HCT116 (cell line): ENCODE measurements around the gene BMP2K. TPM values are rescaled to one million over a fixed set of nuclear protein-coding genes. Genes with fewer than 3 reads are reported as not detected.

Experiments
- ATAC-seq: fragments of 200-7000 bp; cut with Tn5 transposase; 2 replicates; pipeline ENCODE4 v1.9.1; 2020; ENCODE audit warnings: mild to moderate bottlenecking, moderate library complexity
- BruUV-seq: library from RNA; stranded (reverse); fragments of 400-500 nt; replicated peaks from 2 replicates; lab custom pipeline; 2021; lab: Mats Ljungman, UMichigan
- CTCF ChIA-PET: fragments of 300-600 bp; sonication (Branson Sonifier 250); formaldehyde crosslinking; loops from one replicate; lab custom pipeline; 2021; ENCODE audit warnings: antibody characterized with exemption; lab: Charles Lee
- POLR2A ChIA-PET: fragments of 300-600, 350-600 bp; sonication (Branson Sonifier 250); formaldehyde crosslinking; loops from one replicate; lab custom pipeline; 2021; ENCODE audit warnings: antibody characterized with exemption; lab: Charles Lee
- RAD21 ChIA-PET, 2 experiments: fragments of 300-600 bp; sonication (Branson Sonifier 250); formaldehyde crosslinking; loops; one replicate each; lab custom pipeline; 2023; ENCODE audit warnings: low total read pairs in 2 of 2; ENCODE audit not compliant: uncharacterized antibody in 2 of 2, unreplicated experiment in 2 of 2, low non-redundant PET in 1 of 2; lab: Charles Lee
- DNase-seq: peaks from one replicate; pipeline ENCODE4 v3.0.0-alpha.2; 2010; ENCODE audit warnings: low read depth, low spot score
- H2AFZ ChIP-seq: fragments of 200-600 bp; shearing (Covaris generic), sonication (generic); 2 replicates; pipeline ENCODE4 v1.6.1; 2017; ENCODE audit warnings: low read depth, mixed run types, mixed read lengths, antibody characterized with exemption, low read length; ENCODE audit not compliant: poor library complexity, severe bottlenecking
- H3K27ac ChIP-seq: 2 replicates; pipeline ENCODE4 v1.5.1; 2012; ENCODE audit warnings: low read depth, low read length
- H3K27me3 ChIP-seq: fragments of 200-600 bp; sonication (generic); 2 replicates; pipeline ENCODE4 v1.6.1; 2016; ENCODE audit warnings: mixed run types, low read length, mixed read lengths; ENCODE audit not compliant: insufficient read depth
- H3K36me3 ChIP-seq, 2 experiments: fragments of 200-500 bp in 1 of 2; fragments of 200-600 bp in 1 of 2; sonication (Bioruptor generic) in 1 of 2; sonication (generic) in 1 of 2; 2 replicates each; pipeline versions ENCODE4 v1.5.1 to v1.6.1; 2014 to 2016; ENCODE audit warnings: low read length in 2 of 2, inconsistent platforms in 1 of 2, mixed read lengths in 1 of 2, mixed run types in 1 of 2; ENCODE audit not compliant: insufficient read depth in 2 of 2, control insufficient read depth in 1 of 2
- H3K4me1 ChIP-seq, 2 experiments: fragments of 200-600 bp in 1 of 2; sonication (generic) in 1 of 2; 2 replicates each; pipeline versions ENCODE4 v1.5.1 to v1.6.1; 2012 to 2017; ENCODE audit warnings: low read length in 2 of 2, inconsistent platforms in 1 of 2, mild to moderate bottlenecking in 1 of 2, mixed read lengths in 1 of 2, mixed run types in 1 of 2, moderate library complexity in 1 of 2; ENCODE audit not compliant: insufficient read depth in 2 of 2, control insufficient read depth in 1 of 2
- H3K4me2 ChIP-seq: fragments of 200-600 bp; sonication (generic); 2 replicates; pipeline ENCODE4 v1.6.1; 2017; ENCODE audit warnings: mixed run types, low read length, mixed read lengths
- H3K4me3 ChIP-seq, 2 experiments: fragments of 200-600 bp in 1 of 2; sonication (generic) in 1 of 2; replicated peaks in 1 of 2; 2 replicates each; pipeline ENCODE4 v1.5.1; 2011 to 2016; ENCODE audit warnings: low read length in 2 of 2, control low read depth in 1 of 2, low read depth in 1 of 2, mild to moderate bottlenecking in 1 of 2, mixed read lengths in 1 of 2, mixed run types in 1 of 2
- H3K79me2 ChIP-seq: fragments of 200-600 bp; sonication (generic); 2 replicates; pipeline ENCODE4 v1.6.1; 2017; ENCODE audit warnings: mild to moderate bottlenecking, mixed run types, low read length, moderate library complexity, mixed read lengths; ENCODE audit not compliant: insufficient read depth
- H3K9ac ChIP-seq: fragments of 200-600 bp; sonication (generic); 2 replicates; pipeline ENCODE4 v1.6.1; 2016; ENCODE audit warnings: low read length, mixed read lengths
- H3K9me2 ChIP-seq: fragments of 200-600 bp; sonication (generic), shearing (Covaris generic); 2 replicates; pipeline ENCODE4 v1.6.1; 2017; ENCODE audit warnings: mixed run types, mild to moderate bottlenecking, moderate library complexity; ENCODE audit not compliant: insufficient read depth
- H3K9me3 ChIP-seq, 2 experiments: fragments of 200-500 bp in 1 of 2; fragments of 200-600 bp in 1 of 2; sonication (Bioruptor generic) in 1 of 2; sonication (generic) in 1 of 2; 2 replicates each; pipeline ENCODE4 v1.6.1; 2014 to 2017; ENCODE audit warnings: low read length in 2 of 2, mixed read lengths in 2 of 2, inconsistent platforms in 1 of 2, low read depth in 1 of 2, mild to moderate bottlenecking in 1 of 2, mixed run types in 1 of 2, moderate library complexity in 1 of 2; ENCODE audit not compliant: control insufficient read depth in 1 of 2, insufficient read depth in 1 of 2
- H4K20me1 ChIP-seq: fragments of 200-600 bp; sonication (generic), shearing (Covaris generic); 2 replicates; pipeline ENCODE4 v1.6.1; 2017; ENCODE audit warnings: mixed run types, mild to moderate bottlenecking, moderate library complexity; ENCODE audit not compliant: insufficient read depth
- ATF3 ChIP-seq: IDR thresholded peaks from 2 replicates; pipeline ENCODE4 v1.6.1; 2012
- CEBPB ChIP-seq: IDR thresholded peaks from 2 replicates; pipeline ENCODE4 v1.6.1; 2012; ENCODE audit warnings: low read depth
- CTCF ChIP-seq, 3 experiments: fragments of 200-600 bp in 1 of 3; sonication (generic) in 1 of 3; IDR thresholded peaks in 2 of 3; conservative IDR thresholded peaks in 1 of 3; 2 replicates each; pipeline ENCODE4 v1.5.1; 2012 to 2017; ENCODE audit warnings: low read depth in 2 of 3, low read length in 2 of 3, antibody characterized with exemption in 1 of 3, borderline replicate concordance in 1 of 3, control low read depth in 1 of 3, mild to moderate bottlenecking in 1 of 3, mixed read lengths in 1 of 3, mixed run types in 1 of 3, moderate library complexity in 1 of 3; ENCODE audit not compliant: insufficient read depth in 1 of 3
- EGR1 ChIP-seq: IDR thresholded peaks from 2 replicates; pipeline ENCODE4 v1.6.1; 2012; ENCODE audit warnings: low read depth
- EZH2phosphoT487 ChIP-seq: fragments of 200-600 bp; IDR thresholded peaks from 2 replicates; pipeline ENCODE4 v1.6.1; 2018; ENCODE audit warnings: antibody characterized with exemption, borderline replicate concordance
- FOSL1 ChIP-seq: IDR thresholded peaks from 2 replicates; pipeline ENCODE4 v1.6.1; 2012; ENCODE audit warnings: low read depth
- POLR2A ChIP-seq: IDR thresholded peaks from 2 replicates; pipeline ENCODE4 v1.7.0; 2011; ENCODE audit warnings: borderline replicate concordance; ENCODE audit not compliant: insufficient read depth, insufficient read length; ENCODE audit errors: extremely low read depth
- POLR2AphosphoS5 ChIP-seq: IDR thresholded peaks from 2 replicates; pipeline ENCODE4 v1.6.1; 2011; ENCODE audit warnings: mild to moderate bottlenecking, low read depth, low read length, moderate library complexity
- RAD21 ChIP-seq: IDR thresholded peaks from 2 replicates; pipeline ENCODE4 v1.6.1; 2012; ENCODE audit warnings: low read depth, mild to moderate bottlenecking
- REST ChIP-seq: IDR thresholded peaks from 2 replicates; pipeline ENCODE4 v1.6.1; 2012; ENCODE audit warnings: low read depth
- SIN3A ChIP-seq: IDR thresholded peaks from 2 replicates; pipeline ENCODE4 v1.6.1; 2012; ENCODE audit warnings: low read depth
- SP1 ChIP-seq: IDR thresholded peaks from 2 replicates; pipeline ENCODE4 v1.6.1; 2012; ENCODE audit warnings: low read depth
- SRF ChIP-seq: IDR thresholded peaks from 2 replicates; pipeline ENCODE4 v1.6.1; 2012; ENCODE audit warnings: low read depth
- TCF7L2 ChIP-seq: IDR thresholded peaks from 2 replicates; pipeline ENCODE4 v1.7.0; 2011; ENCODE audit warnings: borderline replicate concordance, inconsistent platforms; ENCODE audit not compliant: insufficient read depth, insufficient read length; ENCODE audit errors: extremely low read depth
- YY1 ChIP-seq: IDR thresholded peaks from 2 replicates; pipeline ENCODE4 v1.6.1; 2011; ENCODE audit warnings: low read length, low read depth, moderate library complexity, mild to moderate bottlenecking; ENCODE audit not compliant: insufficient replicate concordance; ENCODE audit errors: extremely low read depth
- ZBTB33 ChIP-seq: IDR thresholded peaks from 2 replicates; pipeline ENCODE4 v1.6.1; 2011; ENCODE audit warnings: mild to moderate bottlenecking, low read length, moderate library complexity; ENCODE audit not compliant: insufficient replicate concordance; ENCODE audit errors: extremely low read depth
- ZFX ChIP-seq: fragments of 450-650 bp; IDR thresholded peaks from 2 replicates; pipeline ENCODE4 v1.6.1; 2017
- ZNF274 ChIP-seq: fragments of 200-500 bp; sonication (Bioruptor generic); IDR thresholded peaks from 2 replicates; pipeline ENCODE4 v1.6.1; 2014; ENCODE audit warnings: mild to moderate bottlenecking, low read depth, low read length, inconsistent platforms
- intact Hi-C: fragments of 100-400 bp; cut with micrococcal nuclease; formaldehyde crosslinking; loops from 2 replicates; pipeline ENCODE4 v1.10.0; 2022
- total RNA-seq: library from RNA; stranded (reverse); gene quantifications from one replicate; pipeline ENCODE4 v1.2.1, GENCODE V29; 2021; ENCODE audit not compliant: unreplicated experiment

BMP2K gene
- total RNA-seq, 1 experiment from 2014 or later: 27.7 TPM

- H3K9me2 ChIP-seq: no peaks in the 10 kb centered on the region
- no peaks in the 10 kb centered on the region for H4K20me1 ChIP-seq
- CTCF ChIA-PET: no interaction called here
- no peaks in the 10 kb centered on the region for H3K27me3 ChIP-seq
- TF ChIP-seq ZNF274: no peak
- no peak for TF ChIP-seq CTCF (IDR thresholded peaks at IDR 0.05 in 2 of 3, conservative IDR thresholded peaks at IDR 0.05 in 1 of 3; ENCODE audit: borderline replicate concordance in 1 of 3, insufficient read depth in 1 of 3, low read depth in 2 of 3, low read length in 2 of 3)
- no peak for TF ChIP-seq EGR1
- TF ChIP-seq POLR2AphosphoS5: no peak
- no peak for TF ChIP-seq CEBPB
- TF ChIP-seq TCF7L2: no peak
- TF ChIP-seq EZH2phosphoT487: no peak
- no peak for TF ChIP-seq FOSL1
- no peak for TF ChIP-seq SP1
- TF ChIP-seq YY1: no peak
- no peak for TF ChIP-seq SRF
- TF ChIP-seq SIN3A: no peak
- TF ChIP-seq ZFX: no peak
- TF ChIP-seq ZBTB33: no peak
- no peak for TF ChIP-seq REST
- TF ChIP-seq POLR2A: no peak
- no peak for TF ChIP-seq RAD21
- TF ChIP-seq ATF3: no peak
- H3K79me2 ChIP-seq: no peaks in the 10 kb centered on the region
- no peak overlapping the region for H3K9ac ChIP-seq
- intact Hi-C loops: no loop called here
- H3K27ac ChIP-seq: no peak overlapping the region
- H3K9me3 ChIP-seq: no peaks in the 10 kb centered on the region
- no peaks in the 10 kb centered on the region for H3K36me3 ChIP-seq
- no peak for ATAC-seq
- BruUV-seq: no TSS peak
- H2AFZ ChIP-seq: no peak overlapping the region
- POLR2A ChIA-PET: no interaction called here
- H3K4me2 ChIP-seq: no peak overlapping the region
- no peak for DNase-seq
- H3K4me1 ChIP-seq: no peaks in the 10 kb centered on the region
- no peak overlapping the region for H3K4me3 ChIP-seq
- RAD21 ChIA-PET: no interaction called here
These were observed 39.1 kb upstream of the BMP2K start for GRCh38 chr4:78737035-78737434.
